ENCODE data around the gene BDP1.
"Not testable (repeated sequence)": the region's sequence is repeated elsewhere in the genome, so short reads cannot be mapped to it uniquely, and the experiment has no call there.

The BDP1 gene

GRCh38 chr5:71564895-71565294 lies 109.4 kb downstream of the BDP1 start:
- Mint-ChIP-seq H3K4me1 (no peaks in the 10 kb centered on the region), H3K4me3 (no peak overlapping the region), H3K27me3 (no peaks in the 10 kb centered on the region), H3K36me3 (peaks cover 24 to 30% of the 10 kb centered on the region in 2 donors), H3K9me3 (no peaks in the 10 kb centered on the region), H3K27ac (peak overlapping the region; percentile 6)
- ATAC-seq (replicated peaks) (no peak), DNase-seq (no peak)

GRCh38 chr5:71569748-71570509 lies 114.5 kb downstream of the BDP1 start:
- DNase-seq (no peak), ATAC-seq (replicated peaks) (no peak)
- Mint-ChIP-seq H3K27me3 (no peaks in the 10 kb centered on the region), H3K9me3 (peaks cover 0 to 1% of the 10 kb centered on the region in 2 donors), H3K4me3 (no peak overlapping the region), H3K27ac (no peak overlapping the region), H3K36me3 (peaks cover 22 to 43% of the 10 kb centered on the region in 2 donors), H3K4me1 (no peaks in the 10 kb centered on the region)

GRCh38 chr5:71571811-71572210 lies 116.4 kb downstream of the BDP1 start:
- not testable (repeated sequence) for H3K4me3 Mint-ChIP-seq; H3K4me1 Mint-ChIP-seq; H3K27me3 Mint-ChIP-seq; H3K9me3 Mint-ChIP-seq; ATAC-seq (replicated peaks); DNase-seq
- peaks cover 31 to 48% of the 10 kb centered on the region in 2 donors for H3K36me3 Mint-ChIP-seq
- H3K27ac Mint-ChIP-seq, result peak overlapping the region; percentile 56

- Mint-ChIP-seq H3K27ac (no peak overlapping the region), H3K4me1 (no peaks in the 10 kb centered on the region), H3K36me3 (peaks cover 43 to 54% of the 10 kb centered on the region in 2 donors), H3K27me3 (no peaks in the 10 kb centered on the region), H3K9me3 (peaks cover 0 to 1% of the 10 kb centered on the region in 2 donors), H3K4me3 (no peak overlapping the region)
- ATAC-seq (replicated peaks) (no peak), DNase-seq (no peak)
Measured at GRCh38 chr5:71573591-71573990, 118.1 kb downstream of the BDP1 start.

- not testable (repeated sequence) for H3K4me1 Mint-ChIP-seq; DNase-seq; H3K9me3 Mint-ChIP-seq; H3K27ac Mint-ChIP-seq; H3K27me3 Mint-ChIP-seq; ATAC-seq (replicated peaks); H3K4me3 Mint-ChIP-seq
- H3K36me3 Mint-ChIP-seq, result peaks cover 41 to 54% of the 10 kb centered on the region in 2 donors
Measured at GRCh38 chr5:71575588-71575987, 120.1 kb downstream of the BDP1 start.

- no peak for DNase-seq
- H3K27ac Mint-ChIP-seq, result no peak overlapping the region
- H3K4me3 Mint-ChIP-seq, result no peak overlapping the region
- ATAC-seq (replicated peaks), result no peak
- peaks cover 41 to 54% of the 10 kb centered on the region in 2 donors for H3K36me3 Mint-ChIP-seq
- H3K4me1 Mint-ChIP-seq, result no peaks in the 10 kb centered on the region
- H3K9me3 Mint-ChIP-seq, result peaks cover 0 to under 1% of the 10 kb centered on the region in 2 donors
- H3K27me3 Mint-ChIP-seq, result no peaks in the 10 kb centered on the region
Measured at GRCh38 chr5:71576241-71576640, 120.8 kb downstream of the BDP1 start.

GRCh38 chr5:71577839-71578238 lies 122.4 kb downstream of the BDP1 start:
- H3K9me3 Mint-ChIP-seq; H3K4me1 Mint-ChIP-seq; H3K27me3 Mint-ChIP-seq; H3K27ac Mint-ChIP-seq; DNase-seq; H3K4me3 Mint-ChIP-seq; ATAC-seq (replicated peaks): not testable (repeated sequence)
- H3K36me3 Mint-ChIP-seq, result peaks cover 45 to 49% of the 10 kb centered on the region in 2 donors

- H3K4me3 Mint-ChIP-seq, result no peak overlapping the region
- ATAC-seq (replicated peaks) (no peak), DNase-seq (no peak)
- no peaks in the 10 kb centered on the region for H3K27me3 Mint-ChIP-seq
- peaks cover 3 to 9% of the 10 kb centered on the region in 2 donors for H3K4me1 Mint-ChIP-seq
- no peak overlapping the region for H3K27ac Mint-ChIP-seq
- peaks cover 19 to 21% of the 10 kb centered on the region in 2 donors for H3K36me3 Mint-ChIP-seq
- peaks cover 2 to 4% of the 10 kb centered on the region in 2 donors for H3K9me3 Mint-ChIP-seq
Measured at GRCh38 chr5:71582945-71583584, 127.6 kb downstream of the BDP1 start.

GRCh38 chr5:71586052-71586940 lies 130.8 kb downstream of the BDP1 start:
- peaks cover 22 to 34% of the 10 kb centered on the region in 2 donors for H3K4me1 Mint-ChIP-seq
- H3K36me3 Mint-ChIP-seq, result peaks cover 11 to 28% of the 10 kb centered on the region in 2 donors
- peak overlapping the region; percentile 93 to 97 for H3K4me3 Mint-ChIP-seq
- DNase-seq (peak; percentile 15), ATAC-seq (replicated peaks) (peak; percentile 16 to 23)
- peaks cover 2 to 10% of the 10 kb centered on the region in 2 donors for H3K9me3 Mint-ChIP-seq
- no peaks in the 10 kb centered on the region for H3K27me3 Mint-ChIP-seq
- peak overlapping the region; percentile 99 for H3K27ac Mint-ChIP-seq

GRCh38 chr5:71586941-71587765 lies 131.7 kb downstream of the BDP1 start, which contains the start of gene MCCC2:
Gene MCCC2 (plus strand): TSS chr5:71587340. CDS start chr5:71587426, 86 bp downstream.
- Mint-ChIP-seq H3K27me3 (no peaks in the 10 kb centered on the region), H3K36me3 (peaks cover 7 to 26% of the 10 kb centered on the region in 2 donors), H3K27ac (peak within 1 kb of the TSS; percentile 99), H3K4me3 (peak within 1 kb of the TSS; percentile 93 to 97), H3K9me3 (peaks cover 0 to 10% of the 10 kb centered on the region in 2 donors), H3K4me1 (peaks cover 22 to 30% of the 10 kb centered on the region in 2 donors)
- peak; percentile 98 to 99 for ATAC-seq (replicated peaks)
- peak; percentile 98 for DNase-seq

GRCh38 chr5:71587766-71588532 lies 132.5 kb downstream of the BDP1 start:
- H3K4me1 Mint-ChIP-seq, result peaks cover 24 to 30% of the 10 kb centered on the region in 2 donors
- H3K4me3 Mint-ChIP-seq, result peak overlapping the region; percentile 93 to 97
- H3K27ac Mint-ChIP-seq, result peak overlapping the region; percentile 99

GRCh38 chr5:71588533-71588885 lies 133.1 kb downstream of the BDP1 start:
- Mint-ChIP-seq H3K4me3 (peak overlapping the region; percentile 93 to 97), H3K36me3 (peaks cover 7 to 26% of the 10 kb centered on the region in 2 donors), H3K27me3 (no peaks in the 10 kb centered on the region), H3K4me1 (peaks cover 24 to 30% of the 10 kb centered on the region in 2 donors), H3K9me3 (peaks cover 0 to 10% of the 10 kb centered on the region in 2 donors), H3K27ac (peak overlapping the region; percentile 4)
- ATAC-seq (replicated peaks) (no peak), DNase-seq (no peak)

More at GRCh38 chr5:71587766-71588532, 132.5 kb downstream of the BDP1 start:
- DNase-seq, result no peak
- Mint-ChIP-seq H3K36me3 (peaks cover 9 to 30% of the 10 kb centered on the region in 2 donors), H3K9me3 (peaks cover 0 to 10% of the 10 kb centered on the region in 2 donors), H3K27me3 (no peaks in the 10 kb centered on the region)
- ATAC-seq (replicated peaks), result peak; percentile 7 to 20

GRCh38 chr5:71589903-71590302 lies 134.5 kb downstream of the BDP1 start:
- Mint-ChIP-seq H3K4me3 (no peak overlapping the region), H3K4me1 (peaks cover 24 to 30% of the 10 kb centered on the region in 2 donors), H3K27me3 (no peaks in the 10 kb centered on the region), H3K36me3 (peaks cover 11 to 29% of the 10 kb centered on the region in 2 donors), H3K9me3 (peaks cover 0 to 6% of the 10 kb centered on the region in 2 donors), H3K27ac (no peak overlapping the region)
- ATAC-seq (replicated peaks) (no peak), DNase-seq (no peak)

Data from stimulated activated naive B cell treated with anti-CD40 and anti-IgM and Interleukin-4, amounts not matched to agents 10 μg/mL and 1 μg/mL and 100 μg/mL, for 72 hours (primary cell).